ENCODE results near the gene SSBP4.

The SSBP4 gene

GRCh38 chr19:18431351-18432197 is 12.4 kb downstream of the SSBP4 start (continued):
- TF ChIP-seq ZFHX2 (tag by site-specific recombination; conservative IDR thresholded peaks at IDR 0.05) = no peak
- no peak for TF ChIP-seq ZNF555 (tag by site-specific recombination; conservative IDR thresholded peaks at IDR 0.05)
- no peak for TF ChIP-seq ZFP69B (tag by site-specific recombination; IDR thresholded peaks at IDR 0.05)
- TF ChIP-seq ZNF426 (tag by site-specific recombination; IDR thresholded peaks at IDR 0.05) = no peak
- no peak for TF ChIP-seq ZNF302 (tag by site-specific recombination; IDR thresholded peaks at IDR 0.05; ENCODE audit: low read depth)
- no peak for TF ChIP-seq ZNF138 (tag by site-specific recombination; IDR thresholded peaks at IDR 0.05; ENCODE audit: borderline replicate concordance)
- TF ChIP-seq ZBTB44 (tag by site-specific recombination; IDR thresholded peaks at IDR 0.05) = no peak
- TF ChIP-seq ZNF132 (tag by site-specific recombination; IDR thresholded peaks at IDR 0.05; ENCODE audit: borderline replicate concordance) = no peak
- TF ChIP-seq ZNF549 (tag by site-specific recombination; IDR thresholded peaks at IDR 0.05) = no peak
- TF ChIP-seq ZBTB21 (tag by site-specific recombination; IDR thresholded peaks at IDR 0.05) = no peak
- TF ChIP-seq ZBTB48 (tag by site-specific recombination; IDR thresholded peaks at IDR 0.05) = peak; percentile 42; the same call in 1 of the 2 replicates
- no peak for TF ChIP-seq ZNF830 (tag by site-specific recombination; IDR thresholded peaks at IDR 0.05; ENCODE audit: low read depth)
- TF ChIP-seq ZNF639 (tag by site-specific recombination; IDR thresholded peaks at IDR 0.05) = 0 out of 2 replicates have a peak, but pooled peaks have one; percentile 28
- no peak for TF ChIP-seq ZFP3 (tag by site-specific recombination; IDR thresholded peaks at IDR 0.05; ENCODE audit: low read depth)
- no peak for TF ChIP-seq ZNF239 (tag by site-specific recombination; IDR thresholded peaks at IDR 0.05)
- no peak for TF ChIP-seq ZNF48 (tag by site-specific recombination; IDR thresholded peaks at IDR 0.05)
- TF ChIP-seq ZNF24 (tag by site-specific recombination; IDR thresholded peaks at IDR 0.05) = no peak
- TF ChIP-seq KLF9 (tag by site-specific recombination; IDR thresholded peaks at IDR 0.05; ENCODE audit: low read depth) = peak; percentile 42; the same call in 1 of the 2 replicates
- peak; percentile 83 for TF ChIP-seq ZBTB7A (tag by site-specific recombination; IDR thresholded peaks at IDR 0.05; ENCODE audit: low read depth)
- no peak for TF ChIP-seq ZNF211 (tag by site-specific recombination; IDR thresholded peaks at IDR 0.05; ENCODE audit: low read depth)
- peak; percentile 51; the same call in 1 of the 2 replicates for TF ChIP-seq PRDM10 (tag by site-specific recombination; IDR thresholded peaks at IDR 0.05)
- TF ChIP-seq ZNF404 (tag by site-specific recombination; IDR thresholded peaks at IDR 0.05) = no peak
- no peak for TF ChIP-seq SCRT2 (tag by site-specific recombination; IDR thresholded peaks at IDR 0.05)
- peak; percentile 45 for TF ChIP-seq KLF1 (tag by site-specific recombination; IDR thresholded peaks at IDR 0.05)
- TF ChIP-seq WT1 (tag by site-specific recombination; IDR thresholded peaks at IDR 0.05) = peak; percentile 84
- TF ChIP-seq ZNF324 (tag by site-specific recombination; IDR thresholded peaks at IDR 0.05) = no peak
- peak; percentile 59 for TF ChIP-seq GLIS2 (tag by site-specific recombination; IDR thresholded peaks at IDR 0.05)
- no peak for TF ChIP-seq ZNF785 (tag by site-specific recombination; IDR thresholded peaks at IDR 0.05)
- no peak for TF ChIP-seq ZNF664 (tag by site-specific recombination; IDR thresholded peaks at IDR 0.05)
- no peak for TF ChIP-seq ZNF169 (tag by site-specific recombination; IDR thresholded peaks at IDR 0.05)
- no peak for TF ChIP-seq ZNF280C (tag by site-specific recombination; IDR thresholded peaks at IDR 0.05)
- TF ChIP-seq ZNF677 (tag by site-specific recombination; IDR thresholded peaks at IDR 0.05) = no peak
- TF ChIP-seq ZNF768 (tag by site-specific recombination; IDR thresholded peaks at IDR 0.05) = no peak
